SK-N-MC (cell line): ENCODE results near the gene ESPL1.
"Not testable (repeated sequence)": the region's sequence is repeated elsewhere in the genome, so short reads cannot be mapped to it uniquely, and the experiment has no call there.

Experiments
- EZH2 ChIP-seq: fragments of 200-600 bp; sonication (generic); IDR thresholded peaks from one replicate; pipeline ENCODE4 v1.6.1; 2017; ENCODE audit warnings: antibody characterized with exemption
- FOXP2 ChIP-seq: optimal IDR thresholded peaks from 2 replicates; pipeline ENCODE3; 2011; ENCODE audit warnings: mild to moderate bottlenecking, moderate library complexity; ENCODE audit not compliant: insufficient read depth; ENCODE audit errors: extremely low read length, control extremely low read depth
- POLR2AphosphoS5 ChIP-seq: IDR thresholded peaks from 2 replicates; pipeline ENCODE4 v1.6.1; 2012; ENCODE audit warnings: mild to moderate bottlenecking, low read depth, low read length, borderline replicate concordance

- not testable (repeated sequence) for TF ChIP-seq POLR2AphosphoS5, FOXP2, EZH2
Observed at GRCh38 chr12:53332339-53332738, 64.2 kb downstream of the ESPL1 start.
